OCI-LY3 (cell line): ENCODE data around the gene HS3ST3A1.

Experiments
- H2AFZ ChIP-seq: fragments of 200-600, 300-600 bp; shearing (Covaris generic); 2 replicates; pipeline ENCODE4 v1.6.0; 2014; ENCODE audit warnings: antibody characterized with exemption, low read depth, low read length
- H3K27ac ChIP-seq: fragments of 200-600, 300-600 bp; sonication (generic); 2 replicates; pipeline ENCODE4 v1.5.1; 2014; ENCODE audit warnings: mild to moderate bottlenecking, low read length, moderate library complexity, mixed read lengths
- H3K27me3 ChIP-seq: fragments of 200-600, 300-600 bp; sonication (generic); 2 replicates; pipeline ENCODE4 v1.6.1; 2014; ENCODE audit warnings: low read depth, low read length, mixed read lengths
- H3K36me3 ChIP-seq: fragments of 200-600, 300-600 bp; sonication (generic); replicated peaks from 2 replicates; pipeline ENCODE3; 2014; ENCODE audit warnings: low read depth, low read length, mixed read lengths
- H3K4me1 ChIP-seq: fragments of 300-600, 200-600 bp; sonication (generic); 2 replicates; pipeline ENCODE4 v1.6.1; 2014; ENCODE audit warnings: low read length, mixed read lengths
- H3K4me2 ChIP-seq: fragments of 200-600, 300-600 bp; sonication (generic); 2 replicates; pipeline ENCODE4 v1.6.1; 2014; ENCODE audit warnings: low read length, mixed read lengths
- H3K4me3 ChIP-seq: fragments of 300-600, 200-600 bp; sonication (generic); 2 replicates; pipeline ENCODE4 v1.5.1; 2014; ENCODE audit warnings: antibody characterized with exemption, mild to moderate bottlenecking, low read length, moderate library complexity
- H3K79me2 ChIP-seq: fragments of 300-600, 200-600 bp; shearing (Covaris generic); 2 replicates; pipeline ENCODE4 v1.6.1; 2014; ENCODE audit warnings: mild to moderate bottlenecking, low read length, mixed read lengths
- H3K9ac ChIP-seq: fragments of 300-600, 200-600 bp; shearing (Covaris generic); 2 replicates; pipeline ENCODE4 v1.6.0; 2014; ENCODE audit warnings: mild to moderate bottlenecking, low read length, moderate library complexity
- H3K9me3 ChIP-seq: fragments of 200-600, 300-600 bp; shearing (Covaris generic); 2 replicates; pipeline ENCODE4 v1.6.1; 2014; ENCODE audit warnings: low read length, mixed read lengths; ENCODE audit not compliant: insufficient read depth
- H4K20me1 ChIP-seq: fragments of 200-600, 300-600 bp; sonication (generic); 2 replicates; pipeline ENCODE4 v1.6.1; 2016; ENCODE audit warnings: low read length, mixed read lengths; ENCODE audit not compliant: insufficient read depth
- EZH2phosphoT487 ChIP-seq: fragments of 200-600 bp; shearing (Covaris generic); IDR thresholded peaks from 2 replicates; pipeline ENCODE4 v1.6.1; 2018; ENCODE audit warnings: antibody characterized with exemption, mixed run types, low read depth
- TF ChIP-seq, protein P1 (sequence below): fragments of 200-600, 300-600 bp; sonication (generic); IDR thresholded peaks from 2 replicates; pipeline ENCODE4 v1.5.1; 2014; ENCODE audit warnings: antibody characterized with exemption, low read length, low read depth

The HS3ST3A1 gene

DNA sequence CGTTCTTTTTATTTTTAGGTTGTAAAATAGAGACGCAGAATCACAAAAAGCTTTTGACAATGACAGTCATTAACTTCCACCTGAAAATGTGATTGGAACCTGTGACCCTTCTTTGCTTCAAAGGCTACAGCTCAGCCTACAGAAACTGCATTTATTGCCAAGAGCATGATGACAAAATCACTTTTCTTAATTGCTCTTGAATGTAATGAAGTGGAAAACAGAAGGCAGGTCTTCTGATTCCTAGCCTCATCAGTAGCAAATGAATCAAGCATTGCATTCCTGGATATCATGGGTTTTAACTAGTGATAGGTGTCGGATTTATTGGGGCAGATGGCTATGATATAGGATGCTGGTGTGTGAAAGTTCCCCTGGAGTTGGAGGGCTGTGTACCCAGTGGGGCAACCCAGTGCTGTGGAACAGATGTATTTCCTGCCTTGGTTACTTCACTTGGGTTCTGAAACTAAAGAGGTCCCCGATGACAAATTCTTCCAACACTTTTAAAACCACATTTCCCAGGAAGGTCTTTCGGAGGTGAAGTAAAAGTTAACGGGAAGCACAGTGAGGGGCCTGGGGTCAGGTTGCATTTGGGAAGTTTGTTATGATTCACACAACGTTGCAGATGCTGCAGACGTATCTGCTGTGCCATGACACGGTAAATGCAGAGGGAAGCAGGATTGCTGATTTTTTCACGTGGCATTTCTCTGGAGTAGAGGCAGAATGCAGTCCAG, 127.5 kb downstream of the HS3ST3A1 start:
- H3K9ac ChIP-seq = no peak overlapping the region
- no peaks in the 10 kb centered on the region for H3K79me2 ChIP-seq
- no peaks in the 10 kb centered on the region for H3K4me1 ChIP-seq
- no peak overlapping the region for H3K4me3 ChIP-seq
- H2AFZ ChIP-seq = no peak overlapping the region
- H3K27me3 ChIP-seq = no peaks in the 10 kb centered on the region
- no peak overlapping the region for H3K4me2 ChIP-seq
- no peak for TF ChIP-seq EZH2phosphoT487
- TF ChIP-seq, protein P1, sequence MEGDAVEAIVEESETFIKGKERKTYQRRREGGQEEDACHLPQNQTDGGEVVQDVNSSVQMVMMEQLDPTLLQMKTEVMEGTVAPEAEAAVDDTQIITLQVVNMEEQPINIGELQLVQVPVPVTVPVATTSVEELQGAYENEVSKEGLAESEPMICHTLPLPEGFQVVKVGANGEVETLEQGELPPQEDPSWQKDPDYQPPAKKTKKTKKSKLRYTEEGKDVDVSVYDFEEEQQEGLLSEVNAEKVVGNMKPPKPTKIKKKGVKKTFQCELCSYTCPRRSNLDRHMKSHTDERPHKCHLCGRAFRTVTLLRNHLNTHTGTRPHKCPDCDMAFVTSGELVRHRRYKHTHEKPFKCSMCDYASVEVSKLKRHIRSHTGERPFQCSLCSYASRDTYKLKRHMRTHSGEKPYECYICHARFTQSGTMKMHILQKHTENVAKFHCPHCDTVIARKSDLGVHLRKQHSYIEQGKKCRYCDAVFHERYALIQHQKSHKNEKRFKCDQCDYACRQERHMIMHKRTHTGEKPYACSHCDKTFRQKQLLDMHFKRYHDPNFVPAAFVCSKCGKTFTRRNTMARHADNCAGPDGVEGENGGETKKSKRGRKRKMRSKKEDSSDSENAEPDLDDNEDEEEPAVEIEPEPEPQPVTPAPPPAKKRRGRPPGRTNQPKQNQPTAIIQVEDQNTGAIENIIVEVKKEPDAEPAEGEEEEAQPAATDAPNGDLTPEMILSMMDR = no peak
- H3K36me3 ChIP-seq = no peaks in the 10 kb centered on the region
- no peak overlapping the region for H3K27ac ChIP-seq
- H3K9me3 ChIP-seq = no peaks in the 10 kb centered on the region
- H4K20me1 ChIP-seq = no peaks in the 10 kb centered on the region

DNA sequence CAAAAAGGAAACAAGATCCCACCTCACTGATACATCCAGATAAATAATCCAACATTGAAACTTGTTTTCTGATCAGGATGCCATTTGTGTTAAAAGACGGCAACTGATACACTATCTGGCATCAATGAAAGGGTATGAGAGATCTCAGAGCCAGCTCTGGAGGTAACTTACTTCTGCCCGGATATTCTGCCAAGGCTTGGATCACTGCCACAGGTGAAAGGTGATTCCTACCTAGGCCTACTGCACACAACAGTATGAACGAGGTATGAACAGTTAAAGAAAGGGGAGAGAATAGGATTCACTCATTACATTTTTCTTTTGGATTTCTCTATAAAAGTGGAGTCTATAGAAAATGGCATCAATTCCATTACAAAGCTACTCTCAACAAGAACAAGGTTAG, 136.1 kb downstream of the HS3ST3A1 start:
- H4K20me1 ChIP-seq = no peaks in the 10 kb centered on the region
- no peak overlapping the region for H3K9ac ChIP-seq
- H3K4me2 ChIP-seq = no peak overlapping the region
- H3K36me3 ChIP-seq = no peaks in the 10 kb centered on the region
- no peak overlapping the region for H3K4me3 ChIP-seq
- TF ChIP-seq, protein P1 = no peak
- no peak for TF ChIP-seq EZH2phosphoT487
- H3K27me3 ChIP-seq = no peaks in the 10 kb centered on the region
- no peak overlapping the region for H2AFZ ChIP-seq
- H3K27ac ChIP-seq = no peak overlapping the region
- no peaks in the 10 kb centered on the region for H3K4me1 ChIP-seq
- no peaks in the 10 kb centered on the region for H3K79me2 ChIP-seq
- H3K9me3 ChIP-seq = no peaks in the 10 kb centered on the region

DNA sequence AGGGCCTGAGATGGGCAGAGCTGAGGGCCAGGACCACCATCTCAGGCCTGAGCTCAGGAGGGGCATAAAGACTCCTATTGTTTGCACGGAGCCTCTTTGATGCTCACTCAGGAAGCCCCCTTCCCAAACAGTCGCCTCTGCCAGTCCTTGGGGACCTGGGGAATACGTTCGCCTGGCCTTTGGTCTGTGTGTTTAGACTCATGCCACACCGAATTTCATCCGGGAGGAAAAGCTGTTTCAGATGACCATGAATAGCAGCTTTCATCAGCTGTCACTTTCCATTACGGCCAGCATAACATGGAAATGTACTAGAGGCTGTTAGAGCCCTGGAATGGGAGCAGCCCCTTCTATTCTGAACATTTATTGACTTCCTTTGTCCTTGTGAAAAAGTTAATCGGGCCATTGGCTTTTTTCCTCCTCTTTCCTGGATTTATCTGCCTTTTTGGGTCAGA, 139.0 kb downstream of the HS3ST3A1 start:
- Histone ChIP-seq H3K36me3 (no peaks in the 10 kb centered on the region), H3K27ac (no peak overlapping the region), H4K20me1 (no peaks in the 10 kb centered on the region), H3K9ac (no peak overlapping the region), H3K9me3 (no peaks in the 10 kb centered on the region), H3K4me1 (no peaks in the 10 kb centered on the region), H2AFZ (no peak overlapping the region), H3K27me3 (no peaks in the 10 kb centered on the region), H3K79me2 (no peaks in the 10 kb centered on the region), H3K4me3 (no peak overlapping the region), H3K4me2 (no peak overlapping the region)
- no peak for TF ChIP-seq EZH2phosphoT487
- TF ChIP-seq, protein P1 = no peak

DNA sequence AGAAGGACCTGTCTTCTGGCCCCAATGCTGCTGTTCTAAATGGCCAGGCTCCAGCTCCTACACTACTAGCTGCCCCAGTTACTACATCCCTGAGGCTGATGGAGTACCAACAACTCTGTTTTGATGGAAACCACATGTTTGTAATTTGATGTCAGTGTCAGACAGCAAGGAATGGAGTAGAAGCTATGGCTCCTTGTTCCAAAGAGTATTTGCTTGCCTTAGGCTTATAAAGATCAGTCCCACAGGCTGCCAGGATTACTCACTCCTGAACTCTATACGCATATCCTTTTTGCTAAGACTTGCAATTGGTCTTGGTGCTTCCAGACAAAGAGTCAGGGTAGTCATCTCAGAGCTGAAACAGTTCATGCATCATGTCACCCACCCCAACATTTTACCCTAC, 139.6 kb downstream of the HS3ST3A1 start:
- no peak for TF ChIP-seq EZH2phosphoT487
- TF ChIP-seq, protein P1 = no peak

More for the DNA sequence above, 139.6 kb downstream of the HS3ST3A1 start:
- Histone ChIP-seq H3K4me3 (no peak overlapping the region), H2AFZ (no peak overlapping the region), H3K27ac (no peak overlapping the region), H3K9me3 (no peaks in the 10 kb centered on the region), H3K27me3 (no peaks in the 10 kb centered on the region), H3K4me1 (no peaks in the 10 kb centered on the region), H3K9ac (no peak overlapping the region), H3K4me2 (no peak overlapping the region), H3K36me3 (no peaks in the 10 kb centered on the region), H4K20me1 (no peaks in the 10 kb centered on the region), H3K79me2 (no peaks in the 10 kb centered on the region)
